ENCODE data around the gene DENND6B. TPM values are rescaled to one million over a fixed set of nuclear protein-coding genes. Genes with fewer than 3 reads are reported as not detected.

DENND6B gene
- total and polyA plus RNA-seq, 2 of the 13 experiments (the other 11 are each of a cell fraction or from before 2014, with no cell fraction given), result 0.95 to 3.8 TPM

DNA sequence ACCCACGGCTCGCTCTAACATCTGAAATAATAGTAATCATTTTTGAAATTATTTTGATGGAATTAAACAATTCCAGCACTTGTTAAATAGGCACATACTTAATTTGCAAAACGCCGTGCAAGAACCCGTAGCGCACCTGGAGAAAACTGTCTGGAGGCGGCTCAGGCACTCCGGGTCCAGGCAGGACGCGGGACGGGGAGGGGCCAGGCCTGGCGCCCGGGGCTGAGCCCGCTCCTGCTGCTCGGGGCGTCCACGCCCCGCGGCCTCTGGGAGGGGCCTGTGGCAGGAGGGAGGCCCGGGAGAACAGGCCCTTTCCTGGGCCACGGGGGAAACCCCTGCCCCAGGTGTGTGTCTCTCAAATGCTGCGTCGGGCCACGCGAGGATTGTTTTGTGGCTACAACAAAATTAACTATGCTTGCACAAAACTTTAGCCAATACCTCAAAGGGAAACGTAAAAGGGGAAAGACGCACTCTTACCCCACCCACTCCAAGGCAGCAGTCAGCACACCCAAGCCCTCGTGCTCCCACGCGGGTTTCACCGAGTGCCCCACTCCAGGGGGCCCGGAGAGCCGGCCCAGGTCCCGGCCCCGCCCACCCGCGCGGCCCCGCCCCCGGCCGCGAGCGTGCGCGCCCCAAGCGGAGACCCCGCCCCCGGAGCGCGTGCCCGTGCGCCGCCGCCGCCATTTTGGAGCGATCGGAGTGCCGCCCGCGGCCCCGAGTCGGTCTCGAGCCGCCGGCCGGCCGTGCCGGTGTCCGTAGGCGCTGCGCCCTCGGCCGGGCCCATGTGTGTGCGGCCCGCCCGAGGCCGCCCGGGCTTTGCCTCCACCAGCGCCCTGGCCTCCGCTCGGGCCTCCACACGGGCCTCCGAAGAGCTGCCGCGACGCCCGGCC, 16.1 kb upstream of the DENND6B start, which contains the start of gene PPP6R2 (continued):
- no peak for TF ChIP-seq E2F2 (CRISPR knock-in tag; IDR thresholded peaks at IDR 0.05; ENCODE audit: borderline replicate concordance)
- 0 out of 2 replicates have a peak, but pooled peaks have one; percentile 33 for TF ChIP-seq ZNF253 (CRISPR knock-in tag; IDR thresholded peaks at IDR 0.05; ENCODE audit: borderline replicate concordance)
- no peak for TF ChIP-seq ARHGAP35 (CRISPR knock-in tag; IDR thresholded peaks at IDR 0.05; ENCODE audit: borderline replicate concordance)
- no peak for TF ChIP-seq PCBP2 (optimal IDR thresholded peaks at IDR 0.05; ENCODE audit: low read depth, low read length, poor library complexity, severe bottlenecking)
- 0 out of 2 replicates have a peak, but pooled peaks have one; percentile 35 for TF ChIP-seq MYC (CRISPR knock-in tag; IDR thresholded peaks at IDR 0.05; ENCODE audit: borderline replicate concordance)
- TF ChIP-seq, protein P1, sequence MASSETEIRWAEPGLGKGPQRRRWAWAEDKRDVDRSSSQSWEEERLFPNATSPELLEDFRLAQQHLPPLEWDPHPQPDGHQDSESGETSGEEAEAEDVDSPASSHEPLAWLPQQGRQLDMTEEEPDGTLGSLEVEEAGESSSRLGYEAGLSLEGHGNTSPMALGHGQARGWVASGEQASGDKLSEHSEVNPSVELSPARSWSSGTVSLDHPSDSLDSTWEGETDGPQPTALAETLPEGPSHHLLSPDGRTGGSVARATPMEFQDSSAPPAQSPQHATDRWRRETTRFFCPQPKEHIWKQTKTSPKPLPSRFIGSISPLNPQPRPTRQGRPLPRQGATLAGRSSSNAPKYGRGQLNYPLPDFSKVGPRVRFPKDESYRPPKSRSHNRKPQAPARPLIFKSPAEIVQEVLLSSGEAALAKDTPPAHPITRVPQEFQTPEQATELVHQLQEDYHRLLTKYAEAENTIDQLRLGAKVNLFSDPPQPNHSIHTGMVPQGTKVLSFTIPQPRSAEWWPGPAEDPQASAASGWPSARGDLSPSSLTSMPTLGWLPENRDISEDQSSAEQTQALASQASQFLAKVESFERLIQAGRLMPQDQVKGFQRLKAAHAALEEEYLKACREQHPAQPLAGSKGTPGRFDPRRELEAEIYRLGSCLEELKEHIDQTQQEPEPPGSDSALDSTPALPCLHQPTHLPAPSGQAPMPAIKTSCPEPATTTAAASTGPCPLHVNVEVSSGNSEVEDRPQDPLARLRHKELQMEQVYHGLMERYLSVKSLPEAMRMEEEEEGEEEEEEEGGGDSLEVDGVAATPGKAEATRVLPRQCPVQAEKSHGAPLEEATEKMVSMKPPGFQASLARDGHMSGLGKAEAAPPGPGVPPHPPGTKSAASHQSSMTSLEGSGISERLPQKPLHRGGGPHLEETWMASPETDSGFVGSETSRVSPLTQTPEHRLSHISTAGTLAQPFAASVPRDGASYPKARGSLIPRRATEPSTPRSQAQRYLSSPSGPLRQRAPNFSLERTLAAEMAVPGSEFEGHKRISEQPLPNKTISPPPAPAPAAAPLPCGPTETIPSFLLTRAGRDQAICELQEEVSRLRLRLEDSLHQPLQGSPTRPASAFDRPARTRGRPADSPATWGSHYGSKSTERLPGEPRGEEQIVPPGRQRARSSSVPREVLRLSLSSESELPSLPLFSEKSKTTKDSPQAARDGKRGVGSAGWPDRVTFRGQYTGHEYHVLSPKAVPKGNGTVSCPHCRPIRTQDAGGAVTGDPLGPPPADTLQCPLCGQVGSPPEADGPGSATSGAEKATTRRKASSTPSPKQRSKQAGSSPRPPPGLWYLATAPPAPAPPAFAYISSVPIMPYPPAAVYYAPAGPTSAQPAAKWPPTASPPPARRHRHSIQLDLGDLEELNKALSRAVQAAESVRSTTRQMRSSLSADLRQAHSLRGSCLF (CRISPR knock-in tag; IDR thresholded peaks at IDR 0.05; ENCODE audit: borderline replicate concordance), result no peak
- no peak for TF ChIP-seq ZNF670 (CRISPR knock-in tag; IDR thresholded peaks at IDR 0.05; ENCODE audit: borderline replicate concordance)
- no peak for TF ChIP-seq ZNF644 (CRISPR knock-in tag; IDR thresholded peaks at IDR 0.05; ENCODE audit: low read depth)
- TF ChIP-seq ZNF687 (CRISPR knock-in tag; IDR thresholded peaks at IDR 0.05), result peak; percentile 43
- TF ChIP-seq HNF4A (CRISPR knock-in tag; IDR thresholded peaks at IDR 0.05), result no peak
- TF ChIP-seq, protein P2, sequence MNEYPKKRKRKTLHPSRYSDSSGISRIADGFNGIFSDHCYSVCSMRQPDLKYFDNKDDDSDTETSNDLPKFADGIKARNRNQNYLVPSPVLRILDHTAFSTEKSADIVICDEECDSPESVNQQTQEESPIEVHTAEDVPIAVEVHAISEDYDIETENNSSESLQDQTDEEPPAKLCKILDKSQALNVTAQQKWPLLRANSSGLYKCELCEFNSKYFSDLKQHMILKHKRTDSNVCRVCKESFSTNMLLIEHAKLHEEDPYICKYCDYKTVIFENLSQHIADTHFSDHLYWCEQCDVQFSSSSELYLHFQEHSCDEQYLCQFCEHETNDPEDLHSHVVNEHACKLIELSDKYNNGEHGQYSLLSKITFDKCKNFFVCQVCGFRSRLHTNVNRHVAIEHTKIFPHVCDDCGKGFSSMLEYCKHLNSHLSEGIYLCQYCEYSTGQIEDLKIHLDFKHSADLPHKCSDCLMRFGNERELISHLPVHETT (CRISPR knock-in tag; conservative IDR thresholded peaks at IDR 0.05), result no peak
- peak; percentile 6; the same call in 1 of the 2 replicates for TF ChIP-seq ZBTB38 (CRISPR knock-in tag; IDR thresholded peaks at IDR 0.05)
- no peak for TF ChIP-seq WIZ (CRISPR knock-in tag; IDR thresholded peaks at IDR 0.05)
- no peak for TF ChIP-seq MIER3 (CRISPR knock-in tag; IDR thresholded peaks at IDR 0.05; ENCODE audit: borderline replicate concordance)
- TF ChIP-seq EHMT2 (IDR thresholded peaks at IDR 0.05; ENCODE audit: borderline replicate concordance, low read depth, low read length), result no peak
- TF ChIP-seq PAF1 (CRISPR knock-in tag; IDR thresholded peaks at IDR 0.05), result no peak
- peak; percentile 45 for TF ChIP-seq SALL1 (CRISPR knock-in tag; IDR thresholded peaks at IDR 0.05)

Data from HepG2 (cell line).